K562 (cell line): ENCODE measurements around the gene COP1.

Source experiments
- BACH1 ChIP-seq: fragments of 200-800 bp; sonication (Bioruptor generic); IDR thresholded peaks from 2 replicates; pipeline ENCODE4 v1.6.1; 2016; ENCODE audit warnings: missing genetic modification characterization, missing compliant biosample characterization
- FOXJ3 ChIP-seq: sonication (generic); formaldehyde crosslinking; IDR thresholded peaks from 2 replicates; pipeline ENCODE4 v1.4.0; 2020; ENCODE audit warnings: mild to moderate bottlenecking, missing genetic modification reagents
- MAFK ChIP-seq: IDR thresholded peaks from 2 replicates; pipeline ENCODE4 v1.6.1; 2011; ENCODE audit warnings: low read length, improper control_type of control experiment
- RNF219 ChIP-seq: fragments of 250-450 bp; sonication (Bioruptor Pico); IDR thresholded peaks from 2 replicates; pipeline ENCODE4 v1.5.0; 2022; ENCODE audit warnings: mild to moderate bottlenecking
- ZNF449 ChIP-seq: fragments of 250-450 bp; sonication (Bioruptor Pico); IDR thresholded peaks from 2 replicates; pipeline ENCODE4 v1.8.0; 2022; ENCODE audit warnings: moderate library complexity, mild to moderate bottlenecking, inconsistent platforms
- ZNF707 ChIP-seq: fragments of 250-450 bp; sonication (Bioruptor Pico); conservative IDR thresholded peaks from 2 replicates; pipeline ENCODE4 v1.8.0; 2022; ENCODE audit warnings: inconsistent platforms, mild to moderate bottlenecking, moderate library complexity
- ZZZ3 ChIP-seq: fragments of 450-650 bp; IDR thresholded peaks from 2 replicates; pipeline ENCODE4 v1.6.1; 2016; ENCODE audit warnings: antibody characterized with exemption, mild to moderate bottlenecking, moderate library complexity

- TF ChIP-seq BACH1 (tag) = no peak
- TF ChIP-seq ZZZ3 = no peak
- no peak for TF ChIP-seq ZNF707 (CRISPR knock-in tag)
- TF ChIP-seq ZNF449 = no peak
- no peak for TF ChIP-seq RNF219 (CRISPR knock-in tag)
- no peak for TF ChIP-seq MAFK
- TF ChIP-seq FOXJ3 (CRISPR knock-in tag) = no peak
Observed at GRCh38 chr1:176073524-176074157, 133.4 kb downstream of the COP1 start.
